Measurements from ENCODE around the gene PIGM. TPM values are rescaled to one million over a fixed set of nuclear protein-coding genes. Genes with fewer than 3 reads are reported as not detected.

PIGM gene
- total RNA-seq, 1 donor from 2014 or later: 12.2 TPM

DNA sequence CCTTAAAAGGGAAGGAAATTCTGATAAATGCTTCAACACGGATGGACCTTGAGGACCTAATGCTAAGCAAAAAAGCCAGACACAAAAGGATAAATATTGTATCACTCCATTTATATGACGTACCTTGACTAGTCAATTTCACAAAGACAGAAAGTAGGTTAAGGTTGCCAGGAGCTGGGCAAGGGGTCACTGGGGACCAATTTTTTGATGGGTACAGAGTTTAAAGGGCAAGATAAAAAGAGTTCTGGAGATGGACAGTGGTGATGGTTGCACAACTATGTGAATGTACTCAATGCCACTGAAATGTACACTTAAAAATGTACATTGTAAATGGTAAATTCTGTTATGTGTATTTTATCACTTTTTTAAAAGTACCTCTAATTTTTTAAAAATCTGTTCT lies 45.7 kb downstream of the PIGM start:
- TF ChIP-seq, protein P1, sequence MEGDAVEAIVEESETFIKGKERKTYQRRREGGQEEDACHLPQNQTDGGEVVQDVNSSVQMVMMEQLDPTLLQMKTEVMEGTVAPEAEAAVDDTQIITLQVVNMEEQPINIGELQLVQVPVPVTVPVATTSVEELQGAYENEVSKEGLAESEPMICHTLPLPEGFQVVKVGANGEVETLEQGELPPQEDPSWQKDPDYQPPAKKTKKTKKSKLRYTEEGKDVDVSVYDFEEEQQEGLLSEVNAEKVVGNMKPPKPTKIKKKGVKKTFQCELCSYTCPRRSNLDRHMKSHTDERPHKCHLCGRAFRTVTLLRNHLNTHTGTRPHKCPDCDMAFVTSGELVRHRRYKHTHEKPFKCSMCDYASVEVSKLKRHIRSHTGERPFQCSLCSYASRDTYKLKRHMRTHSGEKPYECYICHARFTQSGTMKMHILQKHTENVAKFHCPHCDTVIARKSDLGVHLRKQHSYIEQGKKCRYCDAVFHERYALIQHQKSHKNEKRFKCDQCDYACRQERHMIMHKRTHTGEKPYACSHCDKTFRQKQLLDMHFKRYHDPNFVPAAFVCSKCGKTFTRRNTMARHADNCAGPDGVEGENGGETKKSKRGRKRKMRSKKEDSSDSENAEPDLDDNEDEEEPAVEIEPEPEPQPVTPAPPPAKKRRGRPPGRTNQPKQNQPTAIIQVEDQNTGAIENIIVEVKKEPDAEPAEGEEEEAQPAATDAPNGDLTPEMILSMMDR (IDR thresholded peaks at IDR 0.05; ENCODE audit: unreplicated experiment): no peak
- peaks cover 9% of the 10 kb centered on the region for H3K27me3 Mint-ChIP-seq
- H3K4me3 Mint-ChIP-seq (ENCODE audit: low read depth): no peak overlapping the region
- no peaks in the 10 kb centered on the region for H3K36me3 Mint-ChIP-seq (ENCODE audit: insufficient read depth)
- no peaks in the 10 kb centered on the region for H3K9me3 Mint-ChIP-seq (ENCODE audit: low read depth)
- no peak overlapping the region for H3K27ac Mint-ChIP-seq
- DNase-seq (ENCODE audit: low spot score, unreplicated experiment): no peak
- peaks cover 5% of the 10 kb centered on the region for H3K4me1 Mint-ChIP-seq (ENCODE audit: low read depth)

DNA sequence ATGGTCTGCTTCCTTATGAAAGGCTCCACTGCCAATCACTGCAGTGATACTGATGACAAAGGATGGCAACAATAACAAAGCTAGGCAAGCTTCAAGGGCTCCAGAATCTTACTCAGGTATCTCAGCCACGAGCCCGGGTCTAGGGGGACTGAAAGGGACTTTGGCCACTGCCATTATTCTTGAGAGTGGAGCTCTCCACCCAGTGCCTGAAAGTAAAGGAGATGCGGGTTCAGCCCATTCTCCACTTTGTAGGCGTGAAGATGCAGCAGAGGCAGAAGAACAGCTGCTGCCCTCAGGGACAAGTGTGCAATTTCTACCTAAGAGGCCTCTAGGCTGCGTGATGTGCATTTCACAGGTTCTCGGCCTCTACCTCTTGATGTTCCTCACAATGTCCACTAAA lies 46.3 kb downstream of the PIGM start:
- TF ChIP-seq, protein P1 (IDR thresholded peaks at IDR 0.05; ENCODE audit: unreplicated experiment): no peak

DNA sequence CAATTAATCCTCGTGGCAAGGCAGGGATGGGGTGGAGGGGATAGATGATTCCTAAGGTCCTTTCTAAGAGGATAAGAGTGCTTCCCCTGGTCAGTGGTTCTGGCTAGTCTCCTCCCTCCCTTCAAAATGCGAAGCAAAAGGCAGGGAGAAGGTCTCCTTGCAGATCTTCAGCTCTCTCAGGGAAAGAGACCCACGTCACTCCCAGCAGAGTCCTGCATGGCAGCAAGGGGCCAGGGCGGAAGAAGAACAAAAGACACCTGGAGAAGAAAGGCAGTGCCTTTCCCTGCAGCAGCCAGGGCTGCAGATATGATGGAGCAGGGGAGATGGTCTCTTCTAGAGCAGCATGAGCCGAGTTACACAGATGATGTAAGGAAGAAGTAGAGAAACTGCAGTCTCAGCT lies 48.1 kb downstream of the PIGM start:
- DNase-seq (ENCODE audit: low spot score, unreplicated experiment): no peak
- Mint-ChIP-seq H3K4me3 (ENCODE audit: low read depth) (no peak overlapping the region), H3K27ac (no peak overlapping the region), H3K27me3 (peaks cover 24% of the 10 kb centered on the region), H3K9me3 (ENCODE audit: low read depth) (no peaks in the 10 kb centered on the region), H3K4me1 (ENCODE audit: low read depth) (peaks cover 5% of the 10 kb centered on the region), H3K36me3 (ENCODE audit: insufficient read depth) (no peaks in the 10 kb centered on the region)
- TF ChIP-seq, protein P1 (IDR thresholded peaks at IDR 0.05; ENCODE audit: unreplicated experiment): no peak

More for the DNA sequence above, 46.3 kb downstream of the PIGM start:
- DNase-seq (ENCODE audit: low spot score, unreplicated experiment): no peak
- Mint-ChIP-seq H3K9me3 (ENCODE audit: low read depth) (no peaks in the 10 kb centered on the region), H3K27ac (no peak overlapping the region), H3K4me3 (ENCODE audit: low read depth) (no peak overlapping the region), H3K27me3 (peaks cover 12% of the 10 kb centered on the region), H3K36me3 (ENCODE audit: insufficient read depth) (no peaks in the 10 kb centered on the region), H3K4me1 (ENCODE audit: low read depth) (peaks cover 5% of the 10 kb centered on the region)

DNA sequence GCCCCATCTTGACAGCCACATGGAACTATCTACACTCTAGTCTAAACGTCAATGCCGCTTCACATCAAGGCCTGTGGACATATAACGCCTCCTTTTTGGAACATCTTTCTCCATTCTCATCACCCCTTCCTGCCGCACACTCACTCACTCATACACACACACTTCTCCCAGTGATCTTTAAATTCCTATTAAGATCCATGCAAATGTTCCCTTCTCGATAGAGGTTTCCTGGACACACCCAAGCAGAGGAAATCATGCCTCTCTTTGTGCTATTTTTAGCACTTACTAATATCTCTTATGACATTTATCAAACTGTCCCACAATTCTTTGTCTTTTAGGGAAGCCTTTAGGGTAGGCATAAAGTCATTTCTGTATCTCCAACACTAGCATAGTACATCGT lies 49.5 kb downstream of the PIGM start:
- no peak for DNase-seq (ENCODE audit: low spot score, unreplicated experiment)
- H3K4me3 Mint-ChIP-seq (ENCODE audit: low read depth): no peak overlapping the region
- no peaks in the 10 kb centered on the region for H3K9me3 Mint-ChIP-seq (ENCODE audit: low read depth)
- H3K27ac Mint-ChIP-seq: no peak overlapping the region
- TF ChIP-seq, protein P1 (IDR thresholded peaks at IDR 0.05; ENCODE audit: unreplicated experiment): no peak
- peaks cover 5% of the 10 kb centered on the region for H3K4me1 Mint-ChIP-seq (ENCODE audit: low read depth)
- peaks cover 27% of the 10 kb centered on the region for H3K27me3 Mint-ChIP-seq
- H3K36me3 Mint-ChIP-seq (ENCODE audit: insufficient read depth): no peaks in the 10 kb centered on the region

DNA sequence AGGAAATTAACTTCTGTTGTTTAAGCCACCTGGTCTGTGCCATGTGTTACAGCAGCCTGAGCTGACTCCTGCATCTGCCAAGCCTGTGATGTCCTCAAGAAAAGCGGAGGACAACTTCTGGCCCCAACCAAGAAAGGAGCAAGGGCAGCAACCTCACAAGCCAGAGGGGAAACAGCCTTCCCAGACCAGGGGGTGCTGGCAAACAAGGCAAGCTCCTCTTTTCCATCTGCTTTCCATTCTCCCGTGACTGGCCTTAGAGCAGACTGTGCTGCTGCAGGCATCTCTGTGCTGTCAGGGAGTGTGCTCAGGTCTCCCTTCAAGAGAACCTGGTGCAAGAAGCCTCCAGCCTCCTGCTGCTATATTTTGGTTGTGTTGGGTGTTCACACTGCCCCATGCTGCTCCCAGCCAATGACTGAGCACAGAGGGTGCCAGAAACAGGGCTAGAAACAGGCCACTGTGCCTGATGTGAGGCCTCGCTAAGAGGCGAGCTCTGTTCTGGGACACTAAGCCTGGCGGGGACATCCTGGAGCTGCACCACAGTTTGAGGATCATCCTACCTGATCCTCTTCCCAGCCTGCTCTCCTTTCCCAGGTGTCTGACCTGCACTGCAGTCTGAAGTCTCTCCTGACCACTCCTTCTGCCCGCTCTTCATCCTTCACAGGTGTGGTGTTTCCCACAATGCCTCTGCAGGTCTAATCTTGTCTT lies 50.3 kb downstream of the PIGM start:
- no peak overlapping the region for H3K4me3 Mint-ChIP-seq (ENCODE audit: low read depth)
- peaks cover 5% of the 10 kb centered on the region for H3K4me1 Mint-ChIP-seq (ENCODE audit: low read depth)
- H3K27me3 Mint-ChIP-seq: peaks cover 35% of the 10 kb centered on the region
- H3K36me3 Mint-ChIP-seq (ENCODE audit: insufficient read depth): no peaks in the 10 kb centered on the region
- H3K9me3 Mint-ChIP-seq (ENCODE audit: low read depth): no peaks in the 10 kb centered on the region
- DNase-seq (ENCODE audit: low spot score, unreplicated experiment): no peak
- H3K27ac Mint-ChIP-seq: no peak overlapping the region
- TF ChIP-seq, protein P1 (IDR thresholded peaks at IDR 0.05; ENCODE audit: unreplicated experiment): no peak
